HG03045 (cell line): ENCODE results near the gene SH3PXD2B.
"Not testable (repeated sequence)": the region's sequence is repeated elsewhere in the genome, so short reads cannot be mapped to it uniquely, and the experiment has no call there.

Experiments
- ATAC-seq: cut with Tn5 transposase; IDR thresholded peaks from one replicate; pipeline ENCODE4 v1.9.1; 2021; ENCODE audit warnings: mild to moderate bottlenecking, moderate library complexity; ENCODE audit not compliant: unreplicated experiment

Gene SH3PXD2B

DNA sequence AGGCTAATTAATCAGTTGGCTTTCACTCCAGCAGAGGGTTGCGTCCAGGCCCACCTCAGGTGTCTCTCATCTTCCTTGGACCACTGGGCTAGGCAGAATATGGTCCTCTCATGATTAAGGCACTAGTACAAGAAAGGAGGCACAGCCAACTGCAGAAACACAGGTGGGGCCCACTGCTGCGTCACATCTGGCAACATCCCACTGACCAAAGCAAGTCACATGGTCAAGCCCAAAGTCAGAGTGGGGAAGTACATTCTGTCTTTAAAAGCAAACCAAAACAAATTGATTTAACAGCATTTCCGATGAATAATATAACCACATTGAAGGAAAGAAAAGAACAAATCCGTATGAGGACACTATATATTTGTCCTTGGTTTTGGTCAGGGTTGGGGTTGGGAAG lies 142.7 kb downstream of the SH3PXD2B start:
- ATAC-seq = no peak

DNA sequence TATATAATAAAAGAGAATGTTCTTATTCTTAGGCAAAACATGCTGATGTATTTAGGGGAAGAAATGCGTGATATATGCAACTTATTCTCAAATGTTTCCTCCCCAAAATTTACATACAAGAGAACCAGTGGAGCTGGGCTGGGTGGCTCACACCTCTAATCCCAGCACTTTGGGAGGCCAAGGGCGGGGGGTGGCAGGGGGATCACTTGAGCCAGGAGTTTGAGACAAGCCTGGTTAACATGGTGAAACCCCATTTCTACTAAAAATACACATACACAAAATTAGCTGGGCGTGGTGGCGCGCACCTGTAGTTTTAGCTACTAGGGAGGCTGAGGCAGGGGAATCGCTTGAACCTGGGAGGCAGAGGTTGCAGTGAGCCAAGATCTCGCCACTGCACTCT lies 143.3 kb downstream of the SH3PXD2B start:
- no peak for ATAC-seq

DNA sequence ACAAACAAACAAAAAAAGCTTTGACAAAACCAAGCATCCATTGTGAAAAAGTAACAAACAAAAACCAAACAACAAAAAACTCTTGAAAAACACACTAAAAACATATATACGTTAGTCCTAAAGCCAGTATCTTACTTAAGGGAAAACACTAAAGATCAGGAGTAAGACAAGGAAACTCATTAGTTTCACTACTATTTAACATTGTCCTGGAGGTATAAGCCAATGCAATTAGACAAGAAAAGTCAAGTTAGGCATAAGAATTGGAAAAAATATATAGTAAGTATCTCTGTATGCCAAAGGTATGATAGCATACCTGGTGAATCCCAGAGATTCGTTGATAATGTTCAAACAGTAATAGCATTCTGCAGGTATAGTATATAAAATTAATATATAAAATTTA lies 148.9 kb downstream of the SH3PXD2B start:
- no peak for ATAC-seq

DNA sequence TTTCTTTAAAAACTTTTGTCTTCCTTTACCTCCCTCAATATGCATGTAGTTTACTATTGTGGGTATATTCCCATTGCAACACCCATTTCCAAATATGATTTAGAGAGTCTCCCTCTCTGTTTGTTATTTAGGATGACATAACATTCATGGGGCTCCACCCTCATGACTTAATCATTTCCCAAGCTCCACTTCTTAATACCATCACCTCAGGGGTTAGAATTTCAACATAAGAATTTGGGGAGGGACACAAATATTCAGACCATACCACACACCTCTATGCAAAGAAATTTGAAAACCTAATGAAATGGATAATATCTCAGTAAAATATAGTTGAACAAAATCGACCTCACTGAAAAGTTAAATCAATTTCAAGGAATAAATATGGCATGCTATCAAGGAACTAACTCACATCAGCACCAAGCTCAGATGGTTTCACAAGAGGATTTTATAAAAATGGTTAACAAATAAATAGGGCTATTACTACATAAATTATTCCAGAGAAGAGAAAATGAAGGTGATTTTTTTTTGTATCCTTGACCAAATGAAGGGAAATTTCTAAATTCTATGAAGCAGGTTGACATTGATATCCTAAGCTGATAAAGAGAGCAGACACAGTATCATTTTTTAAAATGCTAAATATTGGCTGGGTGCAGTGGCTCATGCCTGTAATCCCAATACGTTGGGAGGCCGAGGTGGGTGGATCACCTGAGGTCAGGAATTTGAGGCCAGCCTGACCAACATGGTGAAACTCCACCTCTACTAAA lies 150.6 kb downstream of the SH3PXD2B start:
- no peak for ATAC-seq

DNA sequence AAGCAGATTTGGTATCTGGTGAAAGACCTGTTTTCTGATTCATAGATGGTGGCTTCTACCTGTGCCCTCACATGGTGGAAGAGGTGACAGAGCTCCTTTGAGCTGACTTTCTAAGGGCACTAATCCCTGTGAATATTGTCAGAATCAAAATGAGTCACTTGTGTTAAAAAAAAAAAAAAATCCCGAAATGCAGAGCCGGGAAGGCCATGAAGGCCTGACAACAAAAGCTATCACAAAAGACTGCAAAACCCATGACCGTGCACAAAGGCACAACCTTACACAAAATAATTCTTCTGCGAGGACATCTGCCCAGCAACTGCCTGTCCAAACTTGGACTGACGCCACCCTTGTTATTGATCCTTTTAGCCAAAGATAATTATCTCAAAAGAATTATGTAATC lies 151.2 kb downstream of the SH3PXD2B start:
- ATAC-seq = no peak

DNA sequence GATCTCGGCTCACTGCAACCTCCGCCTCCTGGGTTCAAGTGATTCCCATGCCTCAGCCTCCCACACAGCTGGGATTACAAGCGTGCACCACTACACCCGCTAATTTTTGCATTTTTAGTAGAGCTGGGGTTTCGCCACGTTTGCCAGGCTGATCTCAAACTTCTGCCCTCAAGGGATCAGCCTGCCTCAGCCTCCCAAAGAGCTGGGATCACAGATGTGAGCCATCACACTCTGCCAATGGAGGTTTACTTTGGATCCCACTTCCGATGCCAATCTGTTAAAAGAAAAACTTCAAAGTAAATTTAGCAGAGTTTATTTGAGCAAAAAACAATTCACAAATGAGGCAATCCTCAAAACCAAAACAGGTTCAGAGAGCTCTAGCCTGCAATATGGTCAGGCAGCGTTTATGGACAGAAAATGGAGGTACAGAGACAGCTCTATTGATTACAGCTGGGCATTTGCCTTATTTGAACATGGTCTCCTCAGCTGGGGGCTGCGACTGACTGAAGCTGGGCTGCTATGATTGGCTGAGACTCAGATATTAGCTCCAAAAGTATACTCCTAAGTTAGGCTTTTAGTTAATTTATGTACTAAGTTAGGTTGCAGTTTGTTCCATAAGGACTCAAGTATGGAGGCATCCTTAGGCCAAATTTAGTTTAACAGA lies 152.1 kb downstream of the SH3PXD2B start:
- ATAC-seq = no peak

DNA sequence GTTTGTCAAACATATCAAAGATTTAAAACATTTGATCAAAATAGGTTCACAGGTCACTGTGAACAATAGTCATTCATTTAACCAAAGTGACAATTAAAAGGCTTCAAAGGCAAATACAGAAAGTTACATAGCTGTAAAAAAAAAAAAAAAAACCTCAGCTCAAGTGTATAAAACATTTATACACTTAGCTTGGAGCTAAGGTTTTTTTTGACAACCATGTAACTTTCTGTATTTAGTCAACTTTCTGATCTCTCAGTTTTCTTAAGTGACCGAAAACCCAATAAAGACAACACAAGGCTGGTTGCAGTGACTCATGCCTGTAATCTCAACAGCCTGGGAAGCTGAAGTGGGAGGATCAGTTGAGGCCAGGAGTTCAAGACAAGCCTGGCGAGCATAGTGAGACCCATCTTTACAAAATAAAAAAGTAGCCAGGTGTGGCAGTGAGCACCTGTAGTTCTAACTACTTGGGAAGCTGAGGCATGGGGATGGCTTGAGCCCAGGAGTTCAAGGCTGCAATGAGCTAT lies 154.3 kb downstream of the SH3PXD2B start:
- ATAC-seq = no peak

DNA sequence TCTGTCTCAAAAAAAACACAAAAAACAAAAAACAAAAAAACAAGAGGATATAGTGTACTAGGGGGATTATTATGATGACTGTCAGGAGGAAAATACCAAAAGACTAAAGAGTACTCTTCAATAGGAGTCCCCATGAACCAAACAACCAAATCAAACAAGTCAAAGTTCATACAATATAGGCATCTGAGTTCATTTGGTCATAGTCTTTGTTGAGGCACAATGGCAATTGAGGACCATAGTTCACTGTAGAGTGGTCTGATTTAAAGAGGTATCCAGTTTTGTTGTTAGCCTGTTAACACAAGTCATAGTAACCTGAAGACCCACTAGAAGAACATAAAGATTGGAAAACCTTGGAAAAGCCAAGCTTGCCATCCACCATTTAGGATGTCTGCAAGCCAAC lies 159.5 kb downstream of the SH3PXD2B start:
- ATAC-seq = no peak

DNA sequence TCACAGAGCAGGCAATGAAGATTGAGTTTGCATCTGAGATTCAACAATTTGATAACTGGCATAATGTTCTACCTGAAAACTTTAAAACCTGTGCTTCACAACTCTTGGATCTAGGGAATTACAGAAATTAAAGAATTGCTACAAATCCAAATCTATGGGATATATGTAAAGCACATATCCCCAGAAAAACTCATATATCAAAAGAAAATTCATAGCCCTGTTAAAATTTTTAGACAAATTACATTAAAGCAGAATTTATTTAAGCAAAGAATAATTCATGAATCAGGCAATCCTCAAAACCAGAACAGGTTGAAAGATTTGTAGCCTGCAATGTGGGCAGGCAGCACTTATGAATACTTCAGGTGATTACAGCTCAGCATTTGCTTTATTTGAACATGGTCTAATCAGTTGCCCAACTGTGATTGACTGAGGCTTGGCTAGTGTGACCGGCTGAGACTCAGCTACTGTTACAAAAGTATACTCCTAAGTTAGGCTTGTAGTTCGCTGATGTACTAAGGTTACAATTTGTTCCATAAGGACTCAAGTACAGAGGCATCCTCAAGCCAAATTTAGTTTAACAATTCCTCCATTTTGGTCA lies 160.5 kb downstream of the SH3PXD2B start:
- no peak for ATAC-seq

DNA sequence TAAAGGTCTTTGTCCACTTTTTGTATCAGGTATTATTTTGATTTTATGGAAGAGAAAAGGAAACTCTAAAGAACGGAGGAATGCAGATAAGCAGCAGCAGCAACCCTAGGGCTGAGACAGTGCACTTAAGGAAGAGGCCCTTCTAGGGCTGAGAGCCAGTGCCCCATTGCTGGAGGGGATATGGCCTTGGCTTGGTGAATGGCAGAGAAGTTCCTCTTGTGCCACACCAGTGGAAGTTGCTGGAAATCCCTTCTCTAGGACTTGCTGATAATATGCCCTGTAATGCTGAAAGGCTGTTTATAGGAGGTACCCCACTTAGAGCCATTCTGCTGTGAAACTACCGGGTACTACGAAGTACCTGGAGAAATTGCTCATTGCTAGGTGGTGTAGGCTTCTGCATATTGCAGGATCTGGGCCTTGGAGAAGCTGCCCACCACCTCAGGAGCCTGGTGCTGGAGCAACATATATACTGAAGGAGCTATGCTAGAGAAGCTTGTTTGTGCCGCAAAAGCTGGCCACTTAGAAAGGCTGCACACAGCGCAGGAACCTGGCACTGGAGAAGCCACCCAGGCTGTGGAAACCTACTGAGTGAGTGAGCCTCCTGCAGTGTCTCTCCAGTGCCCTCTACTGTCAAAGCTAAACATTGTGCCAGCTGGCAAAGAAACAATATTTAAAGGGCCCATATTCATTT lies 161.1 kb downstream of the SH3PXD2B start:
- ATAC-seq = peak; percentile 89

DNA sequence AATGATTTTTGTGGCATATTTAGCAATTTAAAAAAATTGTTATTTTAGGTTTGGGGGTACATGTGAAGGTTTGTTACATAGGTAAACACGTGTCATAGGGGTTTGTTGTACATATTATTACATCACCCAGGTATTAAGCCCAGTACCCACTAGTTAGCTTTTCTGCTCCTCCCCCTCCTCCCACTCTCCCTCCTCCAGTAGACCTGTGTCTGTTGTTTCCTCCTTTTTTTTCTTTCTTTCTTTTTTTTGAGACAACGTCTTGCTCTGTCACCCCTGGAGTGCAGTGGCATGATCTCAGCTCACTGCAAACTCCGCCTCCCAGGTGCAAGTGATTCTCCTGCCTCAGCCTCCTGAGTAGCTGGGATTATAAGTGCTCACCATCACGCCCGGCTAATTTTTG lies 162.5 kb downstream of the SH3PXD2B start:
- not testable (repeated sequence) for ATAC-seq

DNA sequence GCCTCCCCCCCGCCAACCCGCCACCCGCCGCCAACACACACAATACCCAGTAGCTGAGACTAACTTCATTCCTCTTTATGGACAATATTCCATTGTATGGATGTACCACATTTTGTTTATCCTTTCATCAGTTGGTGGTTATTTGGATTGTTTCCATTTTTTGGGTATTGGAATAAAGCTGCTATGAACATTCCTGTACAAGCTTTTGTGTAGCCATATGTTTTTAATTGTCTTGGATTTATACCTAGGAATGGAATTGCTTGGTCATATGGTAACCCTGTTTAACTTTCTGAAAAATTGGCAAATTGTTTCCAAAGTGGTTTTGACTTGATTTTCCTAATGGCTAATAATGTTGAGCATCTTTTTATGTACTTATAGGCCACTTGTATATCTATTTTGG lies 165.9 kb downstream of the SH3PXD2B start:
- ATAC-seq = no peak

DNA sequence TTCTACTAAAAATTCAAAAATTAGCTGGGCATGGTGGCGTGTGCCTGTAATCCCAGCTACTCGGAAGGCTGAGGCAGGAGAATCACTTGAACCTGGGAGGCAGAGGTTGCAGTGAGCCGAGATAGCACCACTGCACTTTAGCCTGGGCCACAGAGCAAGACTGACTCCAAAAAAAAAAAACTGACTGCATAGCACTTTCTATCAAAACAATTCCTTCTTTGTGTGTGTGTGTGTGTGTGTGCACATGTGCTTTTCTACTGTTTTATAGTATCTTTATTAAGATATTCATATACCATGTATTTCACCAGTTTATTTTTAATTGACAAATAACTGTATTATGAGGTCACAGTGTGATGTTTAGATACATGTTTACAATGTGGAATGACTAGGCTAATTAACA lies 167.2 kb downstream of the SH3PXD2B start:
- ATAC-seq = not testable (repeated sequence)

DNA sequence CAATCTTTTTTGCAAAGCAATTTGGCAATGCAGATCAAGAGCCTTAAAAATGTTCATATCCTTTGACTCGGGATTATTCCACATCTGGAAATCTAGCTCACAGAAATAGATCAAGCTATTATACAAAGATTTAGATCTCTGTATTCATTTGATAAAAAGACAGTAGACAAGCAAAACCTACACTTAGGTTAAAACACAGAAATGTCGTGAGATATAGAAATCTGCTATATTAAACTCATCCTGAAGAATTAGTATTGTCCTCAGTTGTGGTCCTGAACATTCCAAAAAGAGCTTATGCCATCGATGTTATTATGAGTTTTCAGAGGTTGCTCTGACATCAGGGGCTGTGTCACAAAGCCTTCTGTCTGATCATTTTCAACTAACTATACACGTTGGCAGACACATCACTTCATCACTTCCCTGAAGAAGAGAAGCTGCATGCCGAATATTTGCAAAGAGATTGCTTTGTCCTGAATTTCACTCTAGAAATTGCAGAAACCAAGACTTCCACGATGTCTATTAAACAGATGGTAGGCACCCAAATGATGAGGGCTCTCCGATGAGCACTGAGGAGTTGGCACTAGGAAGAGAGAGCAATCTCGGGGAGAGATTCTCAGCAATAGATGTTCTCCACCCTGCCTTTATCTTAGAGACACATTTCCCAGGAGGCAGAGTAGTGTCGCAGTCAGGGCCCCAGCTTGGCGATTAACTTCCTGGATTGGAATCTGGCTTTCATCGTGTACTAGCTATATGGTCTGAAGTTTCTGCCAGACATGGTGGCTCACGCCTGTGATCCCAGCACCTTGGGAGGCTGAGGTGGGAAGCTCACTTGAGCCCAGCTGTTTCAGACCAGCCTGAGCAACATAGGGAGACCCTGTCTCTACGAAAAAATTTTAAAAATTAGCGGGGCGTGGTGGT lies 168.8 kb downstream of the SH3PXD2B start:
- no peak for ATAC-seq

DNA sequence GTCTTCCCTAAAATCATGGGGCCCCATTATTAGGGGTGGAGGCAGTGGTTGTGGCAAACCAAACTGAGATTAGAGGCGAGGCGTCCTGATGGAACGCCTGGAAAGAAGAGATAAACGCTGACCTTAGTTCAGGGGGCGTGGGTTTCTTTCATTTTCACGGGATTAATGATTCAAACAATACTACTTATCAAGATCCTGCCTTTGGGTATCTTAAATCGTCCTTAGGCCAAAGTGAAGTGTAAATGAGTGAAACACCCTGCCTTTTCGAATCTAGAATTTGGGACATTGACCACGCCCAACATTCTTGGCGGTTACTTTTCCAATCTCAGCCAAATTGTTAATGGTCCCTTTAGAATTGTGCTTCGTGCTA lies 169.7 kb downstream of the SH3PXD2B start:
- ATAC-seq = no peak

DNA sequence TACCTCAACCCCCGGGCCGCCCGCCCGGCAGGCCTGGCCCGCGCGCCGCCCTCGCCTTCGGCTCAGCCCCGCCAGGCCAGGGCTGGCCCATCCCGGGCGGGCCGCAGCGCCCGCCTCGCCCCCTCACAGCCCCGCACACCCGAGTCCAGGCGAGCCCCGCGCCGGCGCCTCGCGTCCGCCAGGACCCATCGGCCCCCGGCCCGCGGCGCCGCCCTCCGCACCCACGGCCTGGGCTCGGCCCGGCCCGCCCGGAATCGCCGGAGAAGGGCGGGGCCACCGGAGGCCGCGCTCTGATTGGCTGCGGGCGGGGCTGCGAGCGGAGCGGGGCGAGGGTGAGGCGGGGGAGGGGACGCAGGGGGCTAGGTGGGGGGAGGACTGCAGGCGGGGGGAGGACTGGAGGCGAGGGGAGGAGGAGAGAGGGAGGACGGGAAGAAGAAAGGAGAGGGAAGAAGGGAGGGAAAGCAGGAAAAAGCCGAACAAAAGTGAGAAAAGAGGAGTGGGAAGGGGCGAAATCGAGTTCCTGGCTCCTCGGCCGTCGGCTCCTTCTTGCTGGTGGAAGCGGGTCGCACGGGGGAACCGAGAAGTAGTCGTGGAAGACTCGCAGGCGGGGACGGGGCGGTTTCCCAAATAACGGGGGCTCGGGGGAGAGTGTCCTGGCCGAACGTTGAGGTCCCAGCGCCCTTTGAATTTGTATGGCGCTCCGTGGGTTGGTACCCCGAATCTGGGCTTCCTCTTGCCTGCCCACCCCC lies 170.3 kb downstream of the SH3PXD2B start:
- ATAC-seq = peak; percentile 86

DNA sequence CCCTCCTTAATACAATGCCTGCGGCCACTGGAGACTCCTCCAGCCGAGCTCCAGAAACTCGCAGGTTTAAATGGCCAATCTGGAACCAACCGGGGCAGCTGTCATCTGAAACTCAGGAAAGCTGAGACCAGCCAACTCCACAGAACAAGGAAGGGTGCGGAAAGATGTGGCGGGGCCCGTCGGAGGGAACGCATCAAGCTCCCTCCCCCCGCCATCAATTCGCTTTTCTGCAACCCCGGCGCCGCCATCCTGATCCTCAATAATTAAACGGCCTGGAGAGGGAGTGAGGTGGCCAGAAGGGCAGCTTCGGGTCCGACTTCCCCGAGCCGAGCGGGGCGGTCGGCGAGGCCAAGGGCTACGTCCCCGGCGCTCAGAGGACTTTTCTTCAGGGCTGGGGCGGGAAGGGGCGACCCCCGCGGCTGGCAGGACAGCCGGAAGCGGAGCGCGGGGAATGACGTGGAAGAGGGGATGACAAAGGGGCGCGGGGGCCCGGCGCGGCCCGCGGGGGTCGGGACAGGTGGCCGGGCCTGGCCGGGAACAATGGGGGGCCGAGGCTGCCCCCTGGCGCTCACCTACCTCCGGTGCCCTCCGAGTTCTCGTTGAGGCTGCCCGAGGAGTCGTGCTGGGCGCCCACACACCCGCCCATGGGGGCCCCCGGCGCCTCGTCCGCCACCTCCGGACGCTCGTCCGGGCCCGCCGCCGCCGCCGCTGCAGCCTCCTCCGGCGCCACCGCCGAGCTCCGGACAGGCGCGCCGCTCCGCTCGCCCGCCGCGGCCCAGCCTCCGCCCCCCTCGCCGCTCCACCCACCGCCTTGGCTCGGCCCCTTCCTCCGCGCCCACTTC lies 171.1 kb downstream of the SH3PXD2B start, which contains the start of gene UBTD2:
TSS of gene UBTD2 (minus strand) at position 745 of the 842 bp plus-strand sequence. CDS start at position 646, 99 bp downstream.
- ATAC-seq = peak; percentile 90

DNA sequence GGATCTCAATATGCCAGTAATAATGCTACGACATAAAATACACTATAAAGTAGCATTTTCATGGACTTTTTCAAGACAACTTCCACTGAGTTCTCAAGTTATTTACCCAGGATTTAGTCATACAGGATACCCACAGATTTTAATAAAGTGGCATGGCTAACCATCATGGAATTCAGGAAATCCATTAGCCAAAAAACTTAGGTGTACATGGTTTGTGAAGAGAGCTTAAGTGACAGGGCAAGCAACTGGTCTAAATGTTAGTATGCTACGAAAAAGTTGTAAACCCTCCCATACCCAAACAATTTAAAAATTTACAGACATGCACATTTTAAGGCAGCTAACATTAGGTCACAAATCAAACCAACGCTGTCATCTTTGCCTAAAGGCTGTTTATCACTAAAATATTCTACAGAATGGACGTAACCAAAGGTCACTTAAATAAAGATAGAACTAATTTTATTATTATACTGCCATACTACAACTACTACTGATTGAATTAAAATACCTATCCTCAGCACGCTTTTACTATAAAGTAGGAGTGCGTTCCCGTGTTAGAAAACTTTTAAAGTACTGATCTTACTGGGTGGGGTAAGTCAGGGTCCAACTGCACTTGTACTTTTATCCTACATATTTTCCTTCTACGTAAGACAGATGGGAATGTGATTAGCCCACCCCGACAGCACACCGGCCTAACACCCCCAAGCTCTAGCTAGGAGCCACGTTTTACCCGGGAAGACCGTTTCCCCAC lies 171.9 kb downstream of the SH3PXD2B start:
- no peak for ATAC-seq
